K562 (cell line): ENCODE results near the gene CCNY.

ENCODE experiments used
- ATF2 ChIP-seq: sonication (generic); formaldehyde crosslinking; IDR thresholded peaks from 2 replicates; pipeline ENCODE4 v1.8.1; 2022; ENCODE audit warnings: missing genetic modification reagents
- E2F1 ChIP-seq: sonication (generic); formaldehyde crosslinking; IDR thresholded peaks from 2 replicates; pipeline ENCODE4 v1.8.1; 2023; ENCODE audit warnings: mild to moderate bottlenecking, missing genetic modification reagents, moderate library complexity
- EP300 ChIP-seq: IDR thresholded peaks from 2 replicates; pipeline ENCODE4 v1.6.1; 2012; ENCODE audit warnings: low read length, improper control_type of control experiment
- MAX ChIP-seq: sonication (generic); formaldehyde crosslinking; IDR thresholded peaks from 2 replicates; pipeline ENCODE4 v1.9.0; 2022; ENCODE audit warnings: mild to moderate bottlenecking, missing genetic modification reagents
- POLR2A ChIP-seq: fragments of 450-650 bp; conservative IDR thresholded peaks from 2 replicates; pipeline ENCODE4 v1.6.1; 2016
- RBM17 ChIP-seq: fragments of 200-400 bp; formaldehyde crosslinking; IDR thresholded peaks from 2 replicates; pipeline ENCODE4 v1.6.1; 2017; ENCODE audit warnings: low read depth, mild to moderate bottlenecking, low read length, borderline replicate concordance
- ZBTB40 ChIP-seq, 2 experiments: fragments of 450-650 bp in 1 of 2; sonication (generic) in 1 of 2; formaldehyde crosslinking in 1 of 2; IDR thresholded peaks; 2 replicates each; pipeline versions ENCODE4 v1.7.1 to v1.9.0; 2016 to 2022; ENCODE audit warnings: inconsistent platforms in 1 of 2, mild to moderate bottlenecking in 1 of 2, missing genetic modification reagents in 1 of 2
- ZNF175 ChIP-seq: fragments of 200-800 bp; sonication (Bioruptor generic); IDR thresholded peaks from 2 replicates; pipeline ENCODE4 v1.6.1; 2016; ENCODE audit warnings: low read depth, mild to moderate bottlenecking, missing genetic modification characterization, missing compliant biosample characterization

- no peak for TF ChIP-seq EP300
- no peak for TF ChIP-seq ZNF175
- no peak for TF ChIP-seq POLR2A
- no peak for TF ChIP-seq E2F1 (CRISPR knock-in tag)
- no peak for TF ChIP-seq ATF2 (CRISPR knock-in tag)
- no peak for TF ChIP-seq MAX (CRISPR knock-in tag)
- TF ChIP-seq RBM17 = no peak
- no peak for TF ChIP-seq ZBTB40 (IDR thresholded peaks at IDR 0.05)
- no peak for TF ChIP-seq ZBTB40 (CRISPR knock-in tag; IDR thresholded peaks at IDR 0.05)
Measured at GRCh38 chr10:35564341-35564968, 228.1 kb downstream of the CCNY start.
